Stimulated activated CD4-positive, alpha-beta T cell treated with anti-CD3 and anti-CD28 coated beads, TNF-alpha, amount 100 ng/mL, for 4 hours (primary cell): ENCODE measurements around the gene GLRB.
"Not testable (repeated sequence)": the region's sequence is repeated elsewhere in the genome, so short reads cannot be mapped to it uniquely, and the experiment has no call there.

ENCODE experiments used
- DNase-seq, 3 experiments: peaks; one replicate each; pipeline ENCODE4 v3.0.0-alpha.2; 2020; ENCODE audit warnings: low read depth in 3 of 3

GLRB gene

DNA sequence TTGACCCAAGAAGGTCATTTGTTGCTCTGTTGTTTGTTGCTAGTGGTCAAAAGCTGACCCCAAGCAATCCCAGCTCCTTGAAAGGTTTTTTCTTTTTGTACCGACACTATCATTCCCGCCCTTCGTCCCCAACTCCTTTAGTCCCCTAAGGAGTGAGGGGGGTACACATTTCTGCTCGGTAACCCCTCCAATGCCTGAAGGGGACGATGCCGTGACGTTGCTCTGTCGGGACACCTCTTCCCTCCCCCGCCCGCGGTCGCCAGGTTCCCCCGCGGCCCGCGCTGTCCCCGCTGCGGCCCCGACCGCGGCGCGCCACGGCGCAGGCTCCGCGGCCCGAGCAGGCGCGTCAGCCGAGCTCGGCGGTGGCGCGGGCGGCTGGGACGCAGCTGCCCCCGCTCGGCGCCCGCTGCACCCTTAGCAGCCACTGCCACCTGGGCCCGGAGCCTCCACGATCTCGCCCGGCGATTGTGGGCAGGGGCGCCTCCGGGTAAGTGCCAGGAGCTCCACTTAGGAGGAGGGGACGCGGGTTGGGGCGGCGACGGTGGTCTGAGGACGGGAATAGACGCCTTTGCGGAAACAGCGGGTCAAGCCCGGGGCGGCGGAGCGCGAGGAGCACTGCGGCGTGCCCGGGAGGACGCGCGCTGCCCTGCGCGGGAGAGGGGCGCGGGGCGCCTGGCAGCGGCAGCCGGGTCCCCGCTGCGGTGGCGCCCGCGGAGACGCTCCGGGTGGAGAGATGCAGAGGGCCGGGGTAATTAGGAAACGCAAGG lies at the start of gene GLRB:
GLRB (plus strand) TSS at position 340 of the 767 bp plus-strand sequence. CDS start 1,875 bp downstream, outside the sequence.
- DNase-seq = no peak

DNA sequence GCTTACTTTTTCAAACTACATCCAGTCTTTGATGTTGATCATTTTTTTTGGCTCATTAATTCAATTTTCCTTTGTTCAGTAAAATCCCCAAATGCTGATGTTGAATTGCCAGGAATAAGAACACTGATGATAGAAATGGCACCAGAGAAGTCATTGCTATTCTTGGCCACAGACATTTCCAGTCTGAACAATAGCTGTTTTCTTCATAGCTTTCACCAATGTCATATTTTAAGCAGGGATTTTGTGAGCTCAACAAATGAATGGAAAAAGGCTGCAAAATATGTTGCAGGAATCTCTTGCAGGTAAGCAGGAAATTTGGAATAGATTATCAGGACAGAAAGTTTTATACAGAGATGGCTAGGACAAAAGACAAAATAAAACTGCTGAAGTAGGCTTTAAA lies 40.5 kb upstream of the GLRB start:
- no peak for DNase-seq

DNA sequence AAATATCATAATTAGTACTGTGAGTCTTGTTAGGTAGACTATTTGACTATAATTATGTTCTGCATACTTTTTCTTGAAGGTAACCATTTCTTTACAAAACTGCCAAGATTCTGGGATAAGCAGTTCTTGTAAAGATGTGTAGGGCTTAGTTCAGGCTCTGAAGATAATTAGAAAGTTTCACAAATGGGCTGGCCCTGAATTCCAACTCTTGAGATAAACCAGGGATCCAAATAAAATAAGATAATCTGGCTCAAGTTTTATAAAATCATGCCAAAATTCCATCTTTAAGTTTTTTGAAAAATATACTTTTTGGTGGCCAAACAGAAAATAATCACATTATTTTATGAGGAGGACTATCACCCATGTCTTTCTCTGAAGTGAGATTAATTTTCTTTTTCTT lies 35.5 kb upstream of the GLRB start:
- no peak for DNase-seq

DNA sequence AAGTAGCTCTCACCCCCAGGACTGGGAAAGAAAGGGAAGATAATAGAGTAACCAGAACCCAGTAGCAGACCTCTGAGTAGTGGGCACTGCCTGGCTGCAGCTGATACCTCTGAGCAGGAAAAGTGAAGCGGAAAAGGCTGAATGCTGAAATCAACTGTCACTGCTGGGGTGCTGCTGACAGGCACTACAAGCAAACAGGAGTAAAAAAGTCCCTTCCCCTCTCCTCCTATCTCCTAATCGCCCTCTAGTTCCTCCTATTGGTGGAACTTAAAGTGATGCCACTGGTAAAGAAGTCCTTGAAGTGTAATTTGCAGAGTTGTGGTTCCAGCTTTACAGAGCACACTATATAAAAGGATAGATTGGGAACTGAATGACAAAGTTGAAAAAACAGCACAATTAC lies 32.8 kb upstream of the GLRB start:
- no peak for DNase-seq

DNA sequence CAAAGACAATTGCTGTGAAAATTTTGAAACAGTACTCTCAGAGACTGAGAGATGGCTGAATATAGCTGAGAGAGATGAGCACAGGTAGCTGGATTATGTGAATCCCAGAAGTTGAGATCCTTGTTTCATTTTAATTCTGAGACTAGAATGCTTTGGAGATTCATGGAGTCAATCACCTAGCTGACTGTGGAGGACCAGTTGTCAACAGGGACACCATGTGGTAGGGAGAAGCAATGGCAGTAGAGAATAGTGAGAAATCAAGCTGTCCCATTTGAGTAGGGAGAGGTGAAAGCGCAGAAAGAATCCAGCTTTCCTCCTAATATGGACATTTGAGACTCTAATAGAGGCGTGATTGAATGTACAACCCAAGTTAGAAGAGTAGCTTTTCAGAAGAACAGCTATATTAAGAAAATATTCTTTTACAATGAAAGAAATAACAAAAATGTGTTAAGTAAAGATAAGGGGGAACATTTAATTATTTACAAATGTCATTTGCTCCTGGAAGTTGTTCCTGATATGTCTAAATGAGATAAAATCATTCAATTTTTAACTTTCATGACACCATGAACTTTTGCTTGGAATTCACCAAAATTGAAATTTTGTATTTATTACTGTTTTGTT lies 30.3 kb upstream of the GLRB start:
- DNase-seq = no peak

DNA sequence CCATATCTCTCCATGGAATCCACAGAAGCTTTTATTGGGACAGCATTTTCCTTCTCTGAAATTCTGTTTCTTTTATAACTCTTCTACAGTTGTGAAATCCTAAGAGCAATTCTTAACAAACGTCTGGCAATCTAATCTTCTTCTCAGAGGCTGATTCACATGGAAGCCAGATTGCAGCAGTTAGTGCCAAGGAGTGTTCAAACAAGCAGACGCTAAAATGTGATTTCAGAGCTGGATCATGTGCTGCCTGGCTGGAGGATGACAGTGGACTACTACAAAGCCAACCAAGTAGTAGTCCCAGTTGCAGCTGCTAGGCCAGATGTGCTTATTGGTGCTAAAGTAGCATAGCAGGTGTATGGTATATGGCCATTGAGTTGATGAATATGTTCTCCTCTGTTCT lies 27.7 kb upstream of the GLRB start:
- no peak for DNase-seq

DNA sequence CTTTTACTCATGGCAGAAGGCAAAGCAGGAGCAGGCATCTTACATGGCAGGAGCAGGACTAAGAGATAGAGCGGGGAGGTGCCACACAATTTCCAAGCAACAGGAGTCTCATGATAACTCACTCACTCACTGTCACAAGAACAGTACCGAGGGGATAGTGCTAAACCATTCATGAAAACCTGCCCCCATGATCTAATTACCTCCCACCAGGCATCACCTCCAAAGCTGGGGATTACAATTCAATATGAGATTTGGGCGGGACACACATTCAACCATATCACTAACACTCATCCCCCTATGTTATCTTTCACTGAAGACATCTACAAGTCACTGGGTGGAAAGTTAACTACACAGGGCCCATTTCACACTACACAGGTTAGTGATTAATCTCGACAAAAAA lies 25.4 kb upstream of the GLRB start:
- no peak for DNase-seq

DNA sequence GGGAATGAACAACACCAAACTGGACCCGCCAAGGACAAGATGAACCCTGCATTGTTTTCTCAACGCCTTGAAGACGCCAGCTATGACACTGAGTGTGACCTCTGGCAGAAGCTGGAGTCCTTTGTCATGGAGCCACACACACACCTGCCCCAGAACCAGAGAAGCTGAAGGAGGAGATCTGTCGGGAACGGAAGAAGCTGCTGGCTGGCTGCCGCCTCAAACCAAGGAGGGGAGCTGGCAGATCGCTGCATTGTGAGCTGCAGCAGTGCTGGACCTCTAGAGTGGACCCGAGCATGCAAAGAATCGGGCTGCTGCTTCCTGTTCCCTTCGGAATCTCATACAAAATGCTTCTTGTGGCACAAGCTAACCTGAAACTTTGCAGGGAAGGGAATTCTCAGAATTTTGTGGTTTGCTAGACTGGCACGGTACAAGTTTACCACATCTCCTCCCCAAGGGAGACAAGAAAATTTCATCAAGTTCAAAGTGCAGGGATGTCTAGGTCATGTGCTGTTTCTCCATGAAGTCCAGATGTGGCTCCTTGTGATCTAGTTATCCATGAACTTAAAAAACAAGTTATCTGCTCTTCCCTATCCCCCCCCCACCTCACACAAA lies 23.4 kb upstream of the GLRB start:
- DNase-seq = no peak

DNA sequence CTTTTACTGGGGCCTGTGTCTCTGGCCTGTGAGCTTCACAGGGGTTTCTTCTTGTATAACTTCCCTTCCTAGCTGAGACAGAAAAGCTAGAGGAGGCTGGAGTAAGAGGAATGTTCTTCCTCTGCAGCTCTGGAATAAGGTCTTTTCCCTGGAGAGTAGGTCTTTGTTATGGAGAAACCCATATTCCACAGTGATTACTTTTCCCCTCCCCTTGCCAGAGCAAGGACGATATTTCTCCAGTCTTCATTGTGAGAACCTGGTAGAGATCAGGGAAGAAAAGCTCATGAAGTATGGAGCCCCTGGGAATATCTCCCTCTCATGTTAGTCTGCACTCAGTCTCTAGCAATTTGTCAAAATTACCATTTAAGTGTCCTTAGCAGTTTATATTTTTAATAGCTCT lies 18.7 kb upstream of the GLRB start:
- no peak for DNase-seq

DNA sequence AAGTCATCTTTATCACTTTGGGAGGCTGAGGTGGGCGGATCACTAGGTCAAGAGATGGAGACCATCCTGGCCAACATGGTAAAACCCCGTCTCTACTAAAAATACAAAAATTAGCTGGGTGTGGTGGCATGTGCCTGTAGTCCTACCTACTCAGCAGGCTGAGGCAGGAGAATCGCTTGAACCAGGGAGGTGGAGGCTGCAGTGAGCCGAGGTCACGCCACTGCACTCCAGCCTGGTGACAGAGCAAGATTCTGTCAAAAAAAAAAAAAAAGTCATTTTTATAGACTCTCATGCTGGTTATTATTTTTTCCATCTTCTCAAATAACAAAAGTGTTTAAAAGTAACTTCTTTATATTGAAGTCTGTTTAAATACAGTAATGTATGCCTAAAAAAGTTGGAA lies 17.1 kb upstream of the GLRB start:
- DNase-seq = not testable (repeated sequence)

DNA sequence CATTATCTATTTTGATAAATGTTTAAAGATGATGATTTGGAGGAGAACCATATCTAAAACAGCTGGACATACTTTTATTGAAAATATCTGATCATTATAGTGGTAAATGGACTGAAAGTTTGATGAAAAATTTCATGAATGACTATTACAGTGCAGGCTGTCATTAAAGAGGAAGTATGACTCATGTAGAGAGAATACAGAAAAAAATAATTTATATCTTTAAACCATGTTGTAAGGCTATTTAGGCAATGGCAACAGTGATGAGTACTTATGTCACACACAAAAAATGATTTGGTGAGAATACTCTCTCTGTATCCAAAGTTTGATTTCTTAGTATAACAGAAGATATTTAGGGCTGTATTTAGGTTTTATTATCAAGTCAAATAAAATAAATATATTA lies 3.9 kb upstream of the GLRB start:
- DNase-seq = no peak

DNA sequence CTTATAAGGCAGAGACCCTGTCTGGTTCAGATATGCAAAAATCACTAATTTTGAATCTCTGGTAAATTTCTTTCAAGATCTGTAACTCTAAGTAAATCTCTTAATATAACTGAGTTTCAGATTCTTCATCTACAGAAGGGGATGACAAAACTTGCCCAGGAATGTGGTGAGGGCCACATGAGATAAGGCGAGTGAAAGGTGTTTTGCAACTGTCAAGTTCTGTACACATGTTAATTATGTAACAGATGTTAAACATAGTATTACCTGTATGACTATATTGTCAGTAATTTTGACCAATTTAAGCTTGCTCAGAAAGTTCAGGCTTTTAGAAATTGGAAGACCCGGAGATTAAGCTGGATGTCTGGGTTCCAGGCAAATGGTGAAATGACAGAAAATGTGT lies 549 bp upstream of the GLRB start:
- no peak for DNase-seq

DNA sequence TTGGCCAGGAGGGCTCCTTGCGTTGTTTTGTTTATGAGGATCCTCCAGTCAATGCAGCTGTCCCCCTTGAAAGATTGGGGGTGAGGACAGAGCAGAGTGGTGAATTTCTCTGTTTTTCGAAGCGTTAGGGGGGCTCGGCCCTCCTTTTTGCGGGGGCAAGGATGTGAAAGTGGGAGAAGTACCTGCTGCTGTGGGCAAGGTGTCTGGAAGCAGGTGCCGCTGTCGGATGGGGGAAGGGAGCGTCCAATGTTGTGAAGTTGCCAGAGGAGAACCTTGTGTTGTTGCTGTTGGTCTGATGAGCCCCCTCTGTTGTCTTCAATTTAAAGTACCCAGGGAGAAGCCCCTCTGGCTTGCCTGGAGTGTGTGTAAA lies 613 bp downstream of the GLRB start:
- no peak for DNase-seq

DNA sequence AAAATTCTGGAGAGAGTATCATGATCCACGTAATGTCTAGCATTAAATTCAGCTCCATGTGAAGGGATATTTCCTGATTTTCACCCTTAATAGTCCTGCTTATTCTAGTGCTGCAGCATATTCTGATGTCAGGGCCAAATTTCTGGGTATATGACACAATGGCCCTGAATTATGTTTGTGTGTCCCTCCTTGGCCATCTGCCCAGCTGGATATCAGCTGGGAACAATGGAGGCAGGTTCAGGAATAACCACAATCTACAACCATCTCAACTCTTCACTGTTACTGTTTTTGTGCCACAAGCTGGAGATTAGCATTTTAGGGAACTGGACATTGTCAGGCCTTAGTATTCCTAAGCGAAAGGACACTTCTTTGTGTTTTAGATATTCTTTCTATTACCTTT lies 3.5 kb downstream of the GLRB start:
- DNase-seq = no peak

DNA sequence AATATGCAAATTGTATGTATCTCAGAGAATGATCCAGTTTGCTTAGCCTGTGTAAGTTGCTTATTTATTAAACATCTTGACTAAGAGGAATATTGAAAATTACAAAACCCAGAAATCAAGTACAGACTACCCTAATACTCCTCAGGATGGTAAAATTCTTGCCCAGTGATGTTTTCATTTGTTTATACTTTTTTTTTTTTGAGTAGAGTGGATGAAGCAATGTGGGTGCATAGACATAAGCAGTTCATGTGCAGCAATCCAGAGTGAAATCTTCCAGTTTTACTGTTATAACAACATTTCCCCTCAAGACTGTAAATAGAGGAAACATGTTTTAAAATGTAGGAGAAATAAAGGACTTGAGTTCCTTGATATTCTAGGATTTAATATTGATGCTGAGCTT lies 4.7 kb downstream of the GLRB start:
- no peak for DNase-seq

DNA sequence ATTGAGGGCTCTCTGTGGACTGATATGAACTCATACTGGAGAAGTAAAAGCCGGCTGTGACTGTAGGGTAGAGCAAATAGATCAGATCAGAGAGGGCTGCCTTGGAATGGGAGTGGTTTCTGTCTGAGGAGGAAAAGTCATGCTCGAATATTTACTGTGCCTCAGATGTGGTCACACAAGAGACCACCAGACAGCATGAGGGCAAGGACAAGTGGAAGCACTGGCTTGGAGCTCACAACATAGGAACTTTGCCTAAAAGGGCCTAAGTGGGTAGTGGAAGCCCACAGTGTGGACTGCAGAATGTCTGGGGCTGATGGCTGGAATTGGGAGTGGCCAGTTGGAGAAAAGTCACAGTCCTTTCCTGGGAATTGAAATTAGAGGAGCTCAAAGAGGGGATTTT lies 19.8 kb downstream of the GLRB start:
- no peak for DNase-seq

DNA sequence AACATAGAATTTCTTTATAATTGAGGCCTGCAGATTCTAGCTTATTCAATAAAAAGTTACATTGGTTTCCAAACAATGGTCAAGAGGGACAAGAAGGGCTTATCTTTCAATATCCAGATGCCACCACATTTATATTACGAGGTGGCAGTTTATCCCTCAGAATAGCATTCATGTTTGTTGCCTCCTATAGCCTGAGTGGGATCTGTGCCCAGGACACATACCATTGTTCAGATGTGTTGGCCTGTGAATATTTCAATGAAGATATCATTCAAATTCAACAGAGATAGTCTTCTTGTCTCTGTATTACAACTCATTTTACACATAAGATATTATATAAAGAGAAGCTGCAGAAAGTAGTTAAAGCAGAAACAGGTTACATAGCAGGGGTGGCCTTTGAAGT lies 20.5 kb downstream of the GLRB start:
- DNase-seq = no peak

DNA sequence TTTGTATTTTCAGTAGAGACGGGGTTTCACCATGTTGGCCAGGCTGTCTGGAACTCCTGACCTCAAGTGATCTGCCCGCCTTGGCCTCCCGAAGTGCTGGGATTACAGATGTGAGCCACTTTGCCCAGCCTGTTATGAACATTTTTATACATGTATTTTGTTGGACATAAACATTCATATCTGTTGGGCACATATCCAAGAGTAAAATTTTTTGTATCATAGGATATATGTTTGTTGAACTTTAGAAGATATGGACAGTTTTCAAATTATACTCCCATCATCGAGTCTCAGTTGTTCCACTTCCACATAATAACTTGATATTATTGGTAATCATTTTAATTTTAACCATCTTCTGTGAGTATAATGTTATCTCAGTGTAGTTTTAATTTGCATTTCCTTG lies 23.6 kb downstream of the GLRB start:
- no peak for DNase-seq

DNA sequence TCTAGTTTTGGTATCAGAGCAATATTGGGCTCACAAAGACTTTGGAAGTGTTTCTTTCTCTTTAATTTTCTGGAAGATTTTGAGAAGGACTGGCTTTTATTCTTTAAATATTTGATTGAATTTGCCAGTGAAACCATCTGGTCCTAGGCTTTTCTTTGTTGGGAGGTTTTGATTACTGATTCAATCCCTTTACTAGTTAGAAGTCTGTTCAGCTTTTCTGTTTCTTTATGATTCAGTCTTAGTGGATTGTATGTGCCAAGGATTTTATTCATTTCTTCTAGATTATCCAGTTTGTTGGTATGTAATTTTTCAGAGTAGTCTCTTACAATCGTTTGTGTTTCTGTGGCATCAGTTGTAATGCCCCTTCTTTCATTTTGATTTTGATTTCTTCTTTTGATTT lies 28.6 kb downstream of the GLRB start:
- no peak for DNase-seq

DNA sequence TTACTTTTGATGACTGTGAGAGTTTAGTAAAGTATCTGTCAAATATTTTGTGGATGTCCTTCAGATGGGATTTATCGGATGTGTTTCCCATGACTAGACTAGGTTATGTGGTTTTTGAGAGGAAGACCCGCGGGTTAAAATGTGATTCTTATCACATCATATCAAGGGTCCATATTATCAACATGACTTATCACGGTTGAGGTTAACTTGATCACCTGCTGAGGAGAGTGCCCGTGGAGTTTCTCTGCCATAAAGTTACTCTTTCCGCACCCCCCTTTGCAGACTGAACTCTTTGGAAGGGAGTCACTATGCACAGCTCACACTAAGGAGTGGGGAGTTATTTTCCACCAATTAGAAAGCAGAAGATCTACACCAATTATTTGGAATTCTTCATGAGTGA lies 38.7 kb downstream of the GLRB start:
- no peak for DNase-seq

DNA sequence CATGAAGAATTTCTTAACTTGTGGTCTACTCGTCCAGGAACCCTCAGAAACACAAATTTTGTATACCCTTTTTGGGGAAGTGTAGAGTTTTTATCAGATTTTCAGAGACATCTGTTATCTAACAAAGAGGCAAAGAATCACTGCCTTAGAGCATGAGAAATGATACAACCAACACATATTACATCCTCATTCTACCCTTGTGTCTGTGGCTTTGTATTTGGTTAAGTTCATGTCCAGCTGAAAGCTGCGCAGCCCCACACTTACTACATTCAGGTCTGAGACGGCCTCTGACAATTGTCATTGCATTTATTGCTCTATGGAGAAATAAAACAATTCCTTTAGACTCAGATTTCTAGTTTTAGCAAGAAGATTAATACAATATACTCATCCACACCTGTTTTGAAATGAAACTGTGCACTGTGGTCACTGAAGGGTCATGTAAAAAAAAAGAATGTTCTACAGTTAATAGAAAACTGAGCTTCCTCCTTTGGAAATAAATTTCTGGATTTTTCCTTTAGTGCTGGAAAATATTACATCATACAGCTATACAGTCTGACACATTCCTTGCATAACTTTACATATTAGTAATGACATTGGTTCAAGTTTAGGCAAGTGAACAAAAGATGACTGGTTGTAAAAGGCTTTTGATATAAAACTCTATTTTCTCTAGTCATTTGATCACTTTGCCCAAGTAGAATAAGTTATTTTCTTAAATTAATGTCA lies 39.8 kb downstream of the GLRB start:
- DNase-seq = no peak

DNA sequence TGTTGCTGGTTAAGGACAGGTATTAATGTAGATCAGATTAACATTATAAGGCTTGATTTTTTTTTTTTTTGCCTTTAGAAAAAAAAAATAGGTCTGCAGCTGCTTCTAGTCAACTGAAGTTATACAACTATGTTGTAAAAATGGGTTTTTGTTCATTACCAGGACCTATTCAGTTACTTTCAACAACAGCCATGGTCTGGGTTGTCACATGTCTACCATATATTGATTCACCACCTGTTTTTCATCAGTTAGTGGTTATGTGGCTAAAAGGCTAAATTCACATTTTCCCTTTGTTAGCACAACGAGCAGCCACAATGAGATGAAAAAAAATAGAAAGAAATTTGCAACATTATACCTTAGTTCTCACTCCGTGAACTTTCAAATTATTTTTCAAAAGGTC lies 45.5 kb downstream of the GLRB start:
- DNase-seq = no peak

DNA sequence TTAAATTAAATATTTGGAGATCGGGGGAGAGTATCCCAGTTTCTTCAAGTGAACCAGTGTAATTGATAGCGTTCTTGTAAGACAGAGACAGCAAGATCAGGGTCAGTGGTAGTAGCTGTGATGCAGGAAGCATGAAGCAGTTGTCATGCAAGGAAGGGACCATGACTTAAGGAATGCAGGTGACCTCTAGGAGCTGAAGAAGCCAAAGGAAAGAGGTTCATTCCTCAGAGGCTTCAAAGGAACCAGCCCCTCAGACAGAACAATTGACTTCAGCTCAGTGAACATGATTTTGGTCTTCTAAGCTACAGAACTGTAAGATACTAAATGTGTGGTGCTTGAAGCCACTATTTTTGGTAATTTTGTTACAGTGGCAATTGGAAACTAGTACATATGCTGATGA lies 51.6 kb downstream of the GLRB start:
- no peak for DNase-seq
